Stimulated activated CD4-positive, alpha-beta T cell treated with anti-CD3 and anti-CD28 coated beads, Interleukin-4, amount 100 ng/mL, for 1 hour (primary cell): ENCODE measurements around the gene KCNQ5.
"Not testable (repeated sequence)": the region's sequence is repeated elsewhere in the genome, so short reads cannot be mapped to it uniquely, and the experiment has no call there.

ENCODE experiments used
- DNase-seq: peaks from one replicate; pipeline ENCODE4 v3.0.0-alpha.2; 2020

The KCNQ5 gene

GRCh38 chr6:72966628-72967280 lies 344.9 kb downstream of the KCNQ5 start:
- no peak for DNase-seq

DNA sequence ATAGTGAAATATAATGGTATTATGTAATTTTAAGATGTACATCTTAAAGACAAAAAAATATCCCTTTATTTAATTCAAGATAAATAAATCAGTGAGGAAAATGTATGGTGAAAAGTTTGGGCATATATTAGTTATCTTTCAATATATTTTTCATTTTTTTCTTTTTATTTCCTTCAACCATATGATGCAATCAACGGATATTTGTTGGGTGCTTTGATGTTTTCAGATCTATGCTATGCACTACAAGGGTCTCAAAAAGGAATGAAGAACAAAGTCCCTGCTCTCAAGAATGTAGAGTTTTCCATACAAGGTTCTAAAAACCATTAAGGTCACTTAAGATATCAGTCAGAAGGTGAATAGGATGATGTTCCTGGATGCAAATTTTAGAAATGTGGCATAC lies 345.5 kb downstream of the KCNQ5 start:
- DNase-seq: no peak

GRCh38 chr6:72968704-72969103 lies 346.8 kb downstream of the KCNQ5 start:
- no peak for DNase-seq

DNA sequence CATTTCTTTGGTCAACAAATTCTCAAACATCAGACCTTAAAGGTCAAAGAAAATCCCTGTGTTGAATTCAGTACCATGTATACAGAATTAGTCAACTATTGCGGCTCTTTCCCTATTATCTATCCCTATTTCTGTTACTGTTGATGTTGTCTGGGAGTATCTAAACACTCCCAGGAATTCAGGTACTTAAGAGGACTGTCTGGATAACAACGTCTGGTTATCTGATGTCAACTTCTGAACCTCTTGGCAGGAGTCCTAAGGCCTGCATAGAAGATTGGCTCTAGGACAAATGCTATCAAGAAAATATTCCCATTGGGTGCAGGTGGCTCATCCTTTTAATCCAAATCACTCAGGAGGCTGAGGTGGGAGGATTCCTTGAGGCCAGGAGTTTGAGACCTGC lies 347.8 kb downstream of the KCNQ5 start:
- DNase-seq: no peak

- DNase-seq: no peak
Observed at GRCh38 chr6:72972579-72972978, 350.7 kb downstream of the KCNQ5 start.

GRCh38 chr6:72974276-72974675 lies 352.4 kb downstream of the KCNQ5 start:
- no peak for DNase-seq

DNA sequence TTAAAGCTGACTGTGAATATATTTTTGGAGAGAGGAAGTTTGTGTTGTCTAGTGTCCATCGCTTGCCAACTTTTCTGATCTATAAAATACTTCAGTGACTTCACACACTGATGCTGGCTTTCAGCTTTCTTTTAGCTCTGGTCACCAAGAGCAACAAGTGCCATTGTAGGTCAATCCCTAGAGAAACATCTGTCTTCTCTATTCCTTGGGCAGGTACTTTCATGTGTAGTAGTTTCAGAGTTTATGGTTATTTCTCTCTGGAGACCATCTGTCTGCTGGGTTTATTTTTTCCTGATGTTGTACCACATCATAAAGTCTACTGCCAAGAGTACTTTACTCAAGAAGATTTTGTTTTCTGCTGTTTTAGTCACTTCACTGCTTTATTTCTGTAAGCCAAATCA lies 353.5 kb downstream of the KCNQ5 start:
- no peak for DNase-seq

DNA sequence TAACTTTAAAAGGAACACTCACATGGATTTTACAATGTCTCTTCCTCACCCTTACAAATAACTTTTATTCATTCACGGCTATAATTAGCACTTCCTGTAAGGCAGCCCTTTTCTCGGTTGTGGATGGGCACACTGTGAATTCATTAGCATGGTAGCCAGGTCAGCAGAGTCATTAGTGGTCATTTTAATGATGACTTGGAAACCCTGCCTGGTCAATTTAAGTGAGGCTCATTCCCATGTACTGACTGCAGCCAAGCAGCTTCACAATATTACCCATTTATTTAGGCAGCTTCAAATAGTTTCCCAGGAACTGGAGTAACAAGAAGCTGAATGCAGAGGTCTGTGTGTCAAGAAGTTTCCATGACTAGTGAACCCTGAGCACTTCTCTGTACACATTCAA lies 354.6 kb downstream of the KCNQ5 start:
- no peak for DNase-seq

DNA sequence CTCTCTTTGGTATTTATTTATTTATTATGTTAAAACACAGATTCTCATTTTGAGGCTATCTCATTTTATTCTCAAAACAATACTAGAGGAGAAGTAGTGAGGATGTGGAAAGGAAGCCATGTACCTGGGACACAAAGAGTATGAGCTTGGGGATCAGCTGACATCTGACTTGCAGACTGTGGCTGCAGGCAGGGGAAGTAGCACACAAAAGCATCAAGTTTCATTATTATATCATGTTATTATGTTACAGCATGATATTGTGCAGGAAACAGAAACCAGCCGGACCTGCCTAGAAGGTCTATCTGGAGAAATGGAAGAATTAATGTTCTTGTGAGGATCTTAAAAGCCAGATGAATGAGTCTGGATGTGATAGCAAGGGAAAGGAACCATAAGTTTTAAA lies 355.2 kb downstream of the KCNQ5 start:
- DNase-seq: no peak

GRCh38 chr6:72978808-72979207 lies 356.9 kb downstream of the KCNQ5 start:
- not testable (repeated sequence) for DNase-seq

DNA sequence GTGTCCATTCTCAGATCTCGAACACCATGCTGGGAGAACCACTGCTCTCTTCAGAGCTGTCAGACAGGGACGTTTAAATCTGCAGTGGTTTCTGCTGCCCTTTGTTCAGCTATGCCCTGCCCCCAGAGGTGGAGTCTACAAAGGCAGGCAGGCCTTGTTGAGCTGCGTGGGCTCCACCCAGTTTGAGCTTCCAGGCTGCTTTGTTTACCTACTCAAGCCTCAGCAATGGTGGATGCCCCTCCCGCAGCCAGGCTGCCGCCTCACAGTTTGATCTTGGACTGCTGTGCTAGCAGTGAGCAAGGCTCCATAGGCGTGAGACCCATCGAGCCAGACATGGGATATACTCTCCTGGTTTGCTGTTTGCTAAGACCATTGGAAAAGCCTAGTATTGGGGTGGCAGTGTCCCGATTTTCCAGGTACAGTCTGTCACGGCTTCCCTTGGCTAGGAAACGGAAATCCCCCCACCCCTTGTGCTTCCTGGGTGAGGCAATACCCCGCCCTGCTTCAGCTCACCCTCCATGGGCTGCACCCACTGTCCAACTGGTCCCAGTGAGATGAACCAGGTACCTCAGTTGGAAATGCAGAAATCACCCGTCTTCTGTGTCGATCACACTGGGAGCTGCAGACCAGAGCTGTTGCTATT lies 362.4 kb downstream of the KCNQ5 start:
- not testable (repeated sequence) for DNase-seq

- no peak for DNase-seq
Observed at GRCh38 chr6:72984981-72985665, 363.3 kb downstream of the KCNQ5 start.

DNA sequence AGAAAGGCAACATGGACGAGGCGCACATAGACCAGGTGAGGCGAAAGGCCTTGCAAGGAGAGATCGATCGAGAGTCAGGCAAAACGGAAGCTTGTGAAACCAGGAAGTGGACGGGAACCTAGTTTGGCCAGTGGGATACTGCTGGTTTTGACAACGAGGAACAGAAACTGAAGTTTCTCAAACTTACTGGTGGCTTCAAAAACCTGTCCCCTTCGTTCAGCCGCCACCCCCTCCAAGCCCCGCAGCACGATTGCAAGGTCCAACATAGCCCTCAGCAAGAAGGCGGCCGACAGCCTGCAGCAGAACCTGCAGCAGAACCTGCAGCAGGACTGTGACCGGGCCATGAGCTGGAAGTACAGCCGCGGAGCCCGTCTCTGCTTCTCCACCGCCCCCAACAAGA lies 365.4 kb downstream of the KCNQ5 start:
- no peak for DNase-seq

GRCh38 chr6:72999995-73000394 lies 378.1 kb downstream of the KCNQ5 start:
- no peak for DNase-seq

DNA sequence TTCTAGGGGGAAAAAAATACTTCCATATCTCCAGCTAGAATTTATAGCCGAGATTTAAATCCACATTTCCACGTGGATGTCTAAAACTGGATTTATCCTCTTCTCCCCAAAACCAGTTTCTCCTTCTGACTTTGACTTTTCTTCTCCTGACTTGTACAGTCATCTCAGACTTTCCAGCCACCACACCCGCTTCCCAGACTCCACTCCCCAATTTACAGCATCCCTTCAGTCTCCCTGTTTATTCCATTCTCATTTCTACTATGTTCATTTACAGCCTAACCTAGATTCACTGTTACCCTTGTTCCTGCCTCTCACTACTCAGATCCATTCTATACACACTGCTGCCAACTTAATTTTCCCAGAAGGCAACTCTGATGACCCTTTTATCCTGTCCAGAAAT lies 378.6 kb downstream of the KCNQ5 start:
- no peak for DNase-seq

- DNase-seq: no peak
Observed at GRCh38 chr6:73002588-73002987, 380.7 kb downstream of the KCNQ5 start.

DNA sequence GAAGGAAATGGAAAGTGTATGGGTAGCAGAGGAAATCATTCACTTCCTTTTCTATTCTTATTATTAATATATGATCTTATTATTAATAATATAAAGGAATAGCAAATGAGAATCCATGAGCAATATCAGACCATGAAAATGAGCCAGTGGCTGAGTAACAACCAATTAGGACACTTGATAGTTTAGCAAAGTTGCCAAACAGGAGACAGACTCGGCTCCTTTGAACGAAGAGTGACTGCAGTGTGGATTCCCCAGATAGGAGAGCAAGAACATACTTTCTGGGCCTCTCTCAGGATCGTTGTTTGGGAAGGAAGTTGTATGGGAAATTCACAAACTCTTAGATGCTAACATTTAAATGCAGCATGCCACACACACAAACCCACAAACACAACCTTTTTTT lies 381.4 kb downstream of the KCNQ5 start:
- no peak for DNase-seq

GRCh38 chr6:73004231-73004630 lies 382.4 kb downstream of the KCNQ5 start:
- no peak for DNase-seq

DNA sequence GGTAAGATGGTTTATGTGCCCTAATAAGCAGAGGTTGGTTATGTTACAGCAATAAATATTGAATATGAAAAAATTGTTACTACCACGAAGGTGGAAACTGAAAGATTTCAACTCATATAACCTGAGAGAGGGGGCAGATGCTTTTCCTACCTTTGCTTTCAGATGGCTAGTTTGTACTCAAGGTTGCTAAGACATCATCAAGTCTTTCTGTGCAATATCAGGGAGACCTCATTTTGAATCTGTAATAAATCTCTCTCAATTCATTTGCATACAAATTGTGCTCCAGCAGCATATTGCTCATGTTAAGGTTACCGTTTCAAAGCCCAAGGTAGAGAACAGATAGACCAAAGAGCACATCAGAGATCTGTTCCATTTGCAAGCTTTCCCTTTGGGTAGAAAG lies 383.0 kb downstream of the KCNQ5 start:
- DNase-seq: no peak

DNA sequence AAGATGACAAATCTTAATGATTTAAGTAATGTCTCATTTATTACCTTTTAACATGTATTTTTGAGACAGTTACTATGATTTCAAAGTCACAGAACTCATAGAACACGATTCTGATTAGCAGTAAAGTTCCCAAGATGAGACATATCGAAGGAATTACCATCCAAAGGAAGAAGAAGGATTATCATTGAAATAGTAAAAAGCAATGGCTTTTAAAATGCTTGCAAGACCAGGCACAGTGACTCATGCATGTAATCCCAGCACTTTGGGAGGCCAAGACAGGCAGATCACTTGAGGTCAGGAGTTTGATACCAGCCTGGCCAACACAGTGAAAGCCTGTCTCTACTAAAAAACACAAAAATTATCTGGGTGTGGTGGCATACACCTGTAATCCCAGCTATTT lies 384.3 kb downstream of the KCNQ5 start:
- no peak for DNase-seq

GRCh38 chr6:73011945-73012344 lies 390.1 kb downstream of the KCNQ5 start:
- DNase-seq: no peak

DNA sequence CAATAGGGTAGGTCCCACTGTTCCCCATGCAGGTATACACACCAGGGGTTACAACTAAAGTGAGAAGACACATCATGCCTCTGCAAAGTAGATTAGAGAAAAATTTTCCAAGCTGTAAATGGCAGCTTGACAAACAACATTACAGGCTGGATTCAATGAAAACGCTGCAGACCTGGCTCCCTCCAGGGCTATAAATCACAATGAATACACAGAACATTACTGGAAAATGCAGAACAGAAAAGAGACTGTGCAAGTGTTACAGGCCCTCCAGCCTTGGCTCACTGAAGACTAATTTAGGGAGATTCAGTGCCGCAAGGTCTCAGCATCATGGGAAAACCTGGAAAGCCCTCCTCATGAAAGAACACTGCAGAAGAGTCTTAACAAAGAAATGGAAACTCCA lies 395.6 kb downstream of the KCNQ5 start:
- DNase-seq: no peak

- no peak for DNase-seq
Observed at GRCh38 chr6:73024598-73024997, 402.7 kb downstream of the KCNQ5 start.

DNA sequence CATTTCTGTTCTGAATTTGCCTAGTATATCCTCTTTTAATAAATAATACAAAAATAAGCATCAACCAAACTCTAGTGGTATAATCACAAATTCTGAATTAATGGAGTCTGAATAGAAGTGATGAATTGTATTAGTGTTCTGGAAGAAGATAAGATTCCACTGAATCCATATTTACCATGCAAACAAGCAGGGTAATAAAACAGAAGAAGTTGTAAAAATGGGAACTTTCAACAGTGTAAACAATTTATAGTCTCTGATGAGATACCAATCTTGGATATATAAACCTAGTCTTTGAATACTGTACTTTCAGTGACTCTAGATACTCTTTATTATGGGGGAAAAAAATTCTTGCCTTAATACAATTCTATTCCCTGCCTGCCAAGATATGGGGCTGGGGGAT lies 405.8 kb downstream of the KCNQ5 start:
- no peak for DNase-seq
